K562 (cell line): Measurements from ENCODE around the gene ATL1. TPM values are rescaled to one million over a fixed set of nuclear protein-coding genes. Genes with fewer than 3 reads are reported as not detected.

ENCODE experiments used
- ATAC-seq: fragments of 200-7000 bp; cut with Tn5 transposase; 3 replicates; pipeline ENCODE4 v1.9.1; 2020; ENCODE audit warnings: moderate library complexity
- BruUV-seq: library from RNA; stranded (reverse); fragments of 400-500 nt; replicated peaks from 2 replicates; lab custom pipeline; 2021; lab: Mats Ljungman, UMichigan
- CTCF ChIA-PET: fragments of 300-600 bp; formaldehyde crosslinking; extraction: SDS; loops from one replicate; lab custom pipeline; 2021; ENCODE audit warnings: low intra/inter-chr PET ratio; lab: Yijun Ruan, JAX
- POLR2A ChIA-PET: fragments of 300-600, 350-650 bp; sonication (Branson Sonifier 250); formaldehyde crosslinking; extraction: SDS; loops from one replicate; lab custom pipeline; 2021; ENCODE audit warnings: antibody characterized with exemption, inconsistent platforms; lab: Yijun Ruan, JAX
- DNase-seq, 4 experiments: peaks; one replicate each; pipeline versions ENCODE4 v3.0.0 to v3.0.0-alpha.2; 2011 to 2018; ENCODE audit warnings: low spot score in 3 of 4, mixed read lengths in 3 of 4; ENCODE audit errors: extremely low read depth in 1 of 4
- FAIRE-seq: peaks from 2 replicates; lab custom pipeline; 2011; peaks lifted over from hg19 to GRCh38; lab: Jason Lieb, UNC
- H2AFZ ChIP-seq: 2 replicates; pipeline ENCODE4 v1.6.0; 2011; ENCODE audit warnings: low read depth, low read length, control low read depth, inconsistent platforms
- H3K27ac ChIP-seq: fragments of 200-600 bp; 3 replicates; pipeline ENCODE4 v1.8.0; 2011; ENCODE audit warnings: low read depth, mild to moderate bottlenecking, control low read depth, inconsistent platforms, low read length, moderate library complexity, mixed read lengths; ENCODE audit errors: extremely low read depth
- H3K27me3 ChIP-seq, 2 experiments: fragments of 300-600 bp in 1 of 2; 2 replicates in 1 of 2; 3 replicates in 1 of 2; pipeline versions ENCODE4 v1.6.0 to v1.8.0; 2011; ENCODE audit warnings: inconsistent platforms in 2 of 2, low read length in 2 of 2, mild to moderate bottlenecking in 1 of 2, mixed read lengths in 1 of 2, moderate library complexity in 1 of 2; ENCODE audit not compliant: control insufficient read depth in 2 of 2, insufficient read depth in 2 of 2
- H3K36me3 ChIP-seq: fragments of 300-600 bp; 3 replicates; pipeline ENCODE4 v1.8.0; 2011; ENCODE audit warnings: mild to moderate bottlenecking, low read length, inconsistent platforms; ENCODE audit not compliant: control insufficient read depth, insufficient read depth
- H3K4me1 ChIP-seq, 2 experiments: fragments of 200-600 bp in 1 of 2; replicated peaks in 1 of 2; 2 replicates in 1 of 2; 3 replicates in 1 of 2; pipeline versions ENCODE4 v1.5.1 to v1.8.0; 2011; ENCODE audit warnings: inconsistent platforms in 2 of 2, low read length in 2 of 2, mild to moderate bottlenecking in 1 of 2, mixed read lengths in 1 of 2, moderate library complexity in 1 of 2; ENCODE audit not compliant: control insufficient read depth in 2 of 2, insufficient read depth in 2 of 2
- H3K4me2 ChIP-seq: 2 replicates; pipeline ENCODE4 v1.6.1; 2011; ENCODE audit warnings: low read length, control low read depth, inconsistent platforms, mixed read lengths; ENCODE audit not compliant: insufficient read depth
- H3K4me3 ChIP-seq: fragments of 200-600 bp; sonication (generic), shearing (Covaris generic); 2 replicates; pipeline ENCODE4 v1.5.1; 2016; ENCODE audit warnings: control low read depth, inconsistent platforms
- H3K79me2 ChIP-seq: fragments of 200-600 bp; 3 replicates; pipeline ENCODE4 v1.8.0; 2011; ENCODE audit warnings: low read length, inconsistent platforms; ENCODE audit not compliant: control insufficient read depth, insufficient read depth
- H3K9ac ChIP-seq, 2 experiments: 2 replicates each; pipeline versions ENCODE4 v1.6.0 to v1.6.1; 2011; ENCODE audit warnings: low read depth in 2 of 2, low read length in 2 of 2, control low read depth in 1 of 2, inconsistent platforms in 1 of 2, mild to moderate bottlenecking in 1 of 2, mixed read lengths in 1 of 2; ENCODE audit not compliant: insufficient read depth in 1 of 2
- H3K9me1 ChIP-seq: one replicate; pipeline ENCODE4 v1.6.0; 2011; ENCODE audit warnings: inconsistent platforms, mild to moderate bottlenecking, low read length, moderate library complexity; ENCODE audit not compliant: control insufficient read depth, insufficient read depth
- H3K9me3 ChIP-seq: replicated peaks from 2 replicates; pipeline ENCODE4 v1.5.1; 2011; ENCODE audit warnings: low read depth, low read length, inconsistent platforms; ENCODE audit not compliant: control insufficient read depth, insufficient read depth
- H4K20me1 ChIP-seq: replicated peaks from 2 replicates; pipeline ENCODE4 v1.6.1; 2011; ENCODE audit warnings: low read length, inconsistent platforms, mixed read lengths; ENCODE audit not compliant: control insufficient read depth, insufficient read depth
- BACH1 ChIP-seq: fragments of 200-800 bp; sonication (Bioruptor generic); IDR thresholded peaks from 2 replicates; pipeline ENCODE4 v1.6.1; 2016; ENCODE audit warnings: missing genetic modification characterization, missing compliant biosample characterization
- ETS2 ChIP-seq: IDR thresholded peaks from 2 replicates; pipeline ENCODE4 v1.6.1; 2016; ENCODE audit warnings: borderline replicate concordance, missing genetic modification characterization, mild to moderate bottlenecking, moderate library complexity, missing compliant biosample characterization; ENCODE audit not compliant: poor library complexity, severe bottlenecking
- MCM3 ChIP-seq: fragments of 450-650 bp; IDR thresholded peaks from 2 replicates; pipeline ENCODE4 v1.6.1; 2016
- TARDBP ChIP-seq: fragments of 450-650 bp; IDR thresholded peaks from 2 replicates; pipeline ENCODE4 v1.6.1; 2016
- YY1 ChIP-seq, 3 experiments: IDR thresholded peaks; 2 replicates each; pipeline ENCODE4 v1.6.1; 2011; ENCODE audit warnings: low read length in 2 of 3, mild to moderate bottlenecking in 2 of 3, moderate library complexity in 2 of 3, borderline replicate concordance in 1 of 3, control low read depth in 1 of 3, low read depth in 1 of 3; ENCODE audit not compliant: insufficient read depth in 3 of 3, insufficient replicate concordance in 2 of 3, control insufficient read depth in 1 of 3, insufficient read length in 1 of 3; ENCODE audit errors: extremely low read depth in 1 of 3
- ZNF134 ChIP-seq: fragments of 250-450 bp; sonication (Bioruptor Pico); conservative IDR thresholded peaks from 2 replicates; pipeline ENCODE4 v1.4.0; 2020
- ZNF696 ChIP-seq: fragments of 250-450 bp; sonication (Bioruptor Pico); conservative IDR thresholded peaks from 2 replicates; pipeline ENCODE4 v1.4.0; 2020; ENCODE audit warnings: mild to moderate bottlenecking, moderate library complexity
- WGBS: fragments of 100-300 bp; shearing (Covaris generic); methylation state at CpG from one replicate; pipeline ENCODE4 v1.1.6; 2016; ENCODE audit warnings: low coverage, mixed read lengths; ENCODE audit not compliant: insufficient coverage; ENCODE audit errors: missing lambda C conversion rate; 5-methylcytosine and 5-hydroxymethylcytosine counted together
- in situ Hi-C: fragments of 300-500 bp; cut with MboI; formaldehyde crosslinking; loops from 4 replicates; pipeline ENCODE4 v1.15.0; 2018; ENCODE audit warnings: inconsistent platforms, mixed read lengths
- intact Hi-C: fragments of 100-400 bp; cut with micrococcal nuclease; formaldehyde crosslinking; loops from 2 replicates; pipeline ENCODE4 v1.14.2; 2022
- polyA plus RNA-seq, 8 experiments: library from polyadenylated mRNA; depleted of rRNA in 4 of 8; stranded (reverse) in 5 of 8; unstranded in 3 of 8; fragments of >200 nt; fragmentation: Nextera tagmentation in 2 of 8; fragmentation: Illumina TruSeq in 1 of 8; extraction: Ambion mirVana in 2 of 8; extraction: Trizol in 1 of 8; gene quantifications; 2 replicates each; pipeline versions ENCODE4 v1.2.1 to v1.2.3, GENCODE V29; 2011 to 2014; ENCODE audit warnings: inconsistent platforms in 1 of 8, missing spikeins in 1 of 8
- total RNA-seq, 7 experiments: library from RNA; depleted of rRNA in 6 of 7; stranded (reverse); fragments of >200 nt in 6 of 7; fragmentation: Illumina TruSeq in 2 of 7; extraction: Trizol in 2 of 7; gene quantifications; 2 replicates each; pipeline versions ENCODE4 v1.2.1 to v1.2.3, GENCODE V29; 2011 to 2021; ENCODE audit warnings: low replicate concordance in 1 of 7
- TF ChIP-seq, protein P1 (sequence below): fragments of 250-450 bp; sonication (Bioruptor Pico); IDR thresholded peaks from 2 replicates; pipeline ENCODE4 v1.4.0; 2020
- TF ChIP-seq, protein P2 (sequence below): fragments of 250-450 bp; sonication (Bioruptor Pico); IDR thresholded peaks from 2 replicates; pipeline ENCODE4 v1.8.0; 2022; ENCODE audit warnings: moderate library complexity, mild to moderate bottlenecking, inconsistent platforms
- TF ChIP-seq, protein P3 (sequence below): fragments of 450-650 bp; IDR thresholded peaks from 2 replicates; pipeline ENCODE4 v1.6.1; 2017; ENCODE audit warnings: mild to moderate bottlenecking, moderate library complexity
- TF ChIP-seq, protein P4 (sequence below): fragments of 200-800 bp; sonication (Bioruptor generic); IDR thresholded peaks from 2 replicates; pipeline ENCODE4 v1.6.1; 2017; ENCODE audit warnings: missing genetic modification characterization, missing compliant biosample characterization

Gene ATL1
- total and polyA plus RNA-seq, 9 of the 15 experiments (the other 6 are each of a cell fraction or from before 2014, with no cell fraction given), result 0.04 to 0.16 (median 0.07) TPM; not detected in 4

DNA sequence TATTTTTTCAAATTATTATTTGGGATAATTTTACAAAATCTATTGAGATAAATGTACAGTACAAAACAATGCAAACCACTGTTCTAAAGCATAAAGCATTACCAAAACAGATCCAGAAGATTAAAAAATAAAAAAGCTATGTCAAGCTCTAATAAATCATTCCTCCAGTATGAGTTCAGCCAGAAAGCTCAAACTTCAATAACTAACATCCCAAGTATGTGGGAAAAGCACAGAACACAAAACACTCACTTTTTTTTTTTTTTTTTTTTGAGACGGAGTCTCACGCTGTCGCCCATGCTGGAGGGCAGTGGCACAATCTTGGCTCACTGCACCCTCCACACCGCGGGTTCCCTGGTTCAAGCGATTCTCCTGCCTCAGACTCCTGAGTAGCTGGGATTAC lies 96.8 kb downstream of the ATL1 start (continued):
- TF ChIP-seq, protein P1, sequence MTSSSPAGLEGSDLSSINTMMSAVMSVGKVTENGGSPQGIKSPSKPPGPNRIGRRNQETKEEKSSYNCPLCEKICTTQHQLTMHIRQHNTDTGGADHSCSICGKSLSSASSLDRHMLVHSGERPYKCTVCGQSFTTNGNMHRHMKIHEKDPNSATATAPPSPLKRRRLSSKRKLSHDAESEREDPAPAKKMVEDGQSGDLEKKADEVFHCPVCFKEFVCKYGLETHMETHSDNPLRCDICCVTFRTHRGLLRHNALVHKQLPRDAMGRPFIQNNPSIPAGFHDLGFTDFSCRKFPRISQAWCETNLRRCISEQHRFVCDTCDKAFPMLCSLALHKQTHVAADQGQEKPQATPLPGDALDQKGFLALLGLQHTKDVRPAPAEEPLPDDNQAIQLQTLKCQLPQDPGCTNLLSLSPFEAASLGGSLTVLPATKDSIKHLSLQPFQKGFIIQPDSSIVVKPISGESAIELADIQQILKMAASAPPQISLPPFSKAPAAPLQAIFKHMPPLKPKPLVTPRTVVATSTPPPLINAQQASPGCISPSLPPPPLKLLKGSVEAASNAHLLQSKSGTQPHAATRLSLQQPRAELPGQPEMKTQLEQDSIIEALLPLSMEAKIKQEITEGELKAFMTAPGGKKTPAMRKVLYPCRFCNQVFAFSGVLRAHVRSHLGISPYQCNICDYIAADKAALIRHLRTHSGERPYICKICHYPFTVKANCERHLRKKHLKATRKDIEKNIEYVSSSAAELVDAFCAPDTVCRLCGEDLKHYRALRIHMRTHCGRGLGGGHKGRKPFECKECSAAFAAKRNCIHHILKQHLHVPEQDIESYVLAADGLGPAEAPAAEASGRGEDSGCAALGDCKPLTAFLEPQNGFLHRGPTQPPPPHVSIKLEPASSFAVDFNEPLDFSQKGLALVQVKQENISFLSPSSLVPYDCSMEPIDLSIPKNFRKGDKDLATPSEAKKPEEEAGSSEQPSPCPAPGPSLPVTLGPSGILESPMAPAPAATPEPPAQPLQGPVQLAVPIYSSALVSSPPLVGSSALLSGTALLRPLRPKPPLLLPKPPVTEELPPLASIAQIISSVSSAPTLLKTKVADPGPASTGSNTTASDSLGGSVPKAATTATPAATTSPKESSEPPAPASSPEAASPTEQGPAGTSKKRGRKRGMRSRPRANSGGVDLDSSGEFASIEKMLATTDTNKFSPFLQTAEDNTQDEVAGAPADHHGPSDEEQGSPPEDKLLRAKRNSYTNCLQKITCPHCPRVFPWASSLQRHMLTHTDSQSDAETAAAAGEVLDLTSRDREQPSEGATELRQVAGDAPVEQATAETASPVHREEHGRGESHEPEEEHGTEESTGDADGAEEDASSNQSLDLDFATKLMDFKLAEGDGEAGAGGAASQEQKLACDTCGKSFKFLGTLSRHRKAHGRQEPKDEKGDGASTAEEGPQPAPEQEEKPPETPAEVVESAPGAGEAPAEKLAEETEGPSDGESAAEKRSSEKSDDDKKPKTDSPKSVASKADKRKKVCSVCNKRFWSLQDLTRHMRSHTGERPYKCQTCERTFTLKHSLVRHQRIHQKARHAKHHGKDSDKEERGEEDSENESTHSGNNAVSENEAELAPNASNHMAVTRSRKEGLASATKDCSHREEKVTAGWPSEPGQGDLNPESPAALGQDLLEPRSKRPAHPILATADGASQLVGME, result no peak
- TF ChIP-seq ZNF696 (no peak), MCM3 (no peak)
- TF ChIP-seq, protein P2, sequence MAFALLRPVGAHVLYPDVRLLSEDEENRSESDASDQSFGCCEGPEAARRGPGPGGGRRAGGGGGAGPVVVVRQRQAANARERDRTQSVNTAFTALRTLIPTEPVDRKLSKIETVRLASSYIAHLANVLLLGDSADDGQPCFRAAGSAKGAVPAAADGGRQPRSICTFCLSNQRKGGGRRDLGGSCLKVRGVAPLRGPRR (CRISPR knock-in tag), result no peak

DNA sequence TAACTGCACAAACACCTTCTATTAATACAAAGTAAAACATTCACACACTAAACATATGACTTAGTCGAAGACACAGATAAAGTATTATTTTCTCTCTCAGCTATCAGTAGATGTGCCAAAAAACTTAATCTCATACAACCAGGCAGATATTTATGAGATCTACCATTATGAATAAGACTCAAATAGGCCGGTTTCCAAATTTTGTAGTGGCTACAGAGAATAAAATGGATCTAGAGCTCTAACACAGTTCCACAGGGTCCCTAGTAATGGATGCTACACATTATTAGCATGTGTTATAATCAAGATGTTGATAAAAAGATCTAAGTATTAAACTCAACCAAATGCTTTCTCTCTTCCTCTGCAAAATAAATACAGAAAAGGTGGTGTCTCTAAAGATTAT lies 97.8 kb downstream of the ATL1 start:
- no peak for ATAC-seq
- no peak overlapping the region for H3K4me2 ChIP-seq
- DNase-seq, result no peak
- no peak overlapping the region for H3K4me3 ChIP-seq
- no peak for FAIRE-seq
- no peaks in the 10 kb centered on the region for H3K27me3 ChIP-seq
- BruUV-seq, result no TSS peak
- H3K9me3 ChIP-seq, result no peaks in the 10 kb centered on the region
- intact Hi-C loops (no loop called here), in situ Hi-C loops (no loop called here)
- ChIA-PET POLR2A (no interaction called here), CTCF (no interaction called here)
- H3K36me3 ChIP-seq, result peaks cover 21% of the 10 kb centered on the region; the same call in 2 of the 3 replicates
- no peak overlapping the region for H2AFZ ChIP-seq
- TF ChIP-seq TARDBP, result no peak
- TF ChIP-seq, protein P3, sequence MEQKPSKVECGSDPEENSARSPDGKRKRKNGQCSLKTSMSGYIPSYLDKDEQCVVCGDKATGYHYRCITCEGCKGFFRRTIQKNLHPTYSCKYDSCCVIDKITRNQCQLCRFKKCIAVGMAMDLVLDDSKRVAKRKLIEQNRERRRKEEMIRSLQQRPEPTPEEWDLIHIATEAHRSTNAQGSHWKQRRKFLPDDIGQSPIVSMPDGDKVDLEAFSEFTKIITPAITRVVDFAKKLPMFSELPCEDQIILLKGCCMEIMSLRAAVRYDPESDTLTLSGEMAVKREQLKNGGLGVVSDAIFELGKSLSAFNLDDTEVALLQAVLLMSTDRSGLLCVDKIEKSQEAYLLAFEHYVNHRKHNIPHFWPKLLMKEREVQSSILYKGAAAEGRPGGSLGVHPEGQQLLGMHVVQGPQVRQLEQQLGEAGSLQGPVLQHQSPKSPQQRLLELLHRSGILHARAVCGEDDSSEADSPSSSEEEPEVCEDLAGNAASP, result no peak
- TF ChIP-seq ZNF134 (CRISPR knock-in tag), result no peak
- TF ChIP-seq, protein P4, sequence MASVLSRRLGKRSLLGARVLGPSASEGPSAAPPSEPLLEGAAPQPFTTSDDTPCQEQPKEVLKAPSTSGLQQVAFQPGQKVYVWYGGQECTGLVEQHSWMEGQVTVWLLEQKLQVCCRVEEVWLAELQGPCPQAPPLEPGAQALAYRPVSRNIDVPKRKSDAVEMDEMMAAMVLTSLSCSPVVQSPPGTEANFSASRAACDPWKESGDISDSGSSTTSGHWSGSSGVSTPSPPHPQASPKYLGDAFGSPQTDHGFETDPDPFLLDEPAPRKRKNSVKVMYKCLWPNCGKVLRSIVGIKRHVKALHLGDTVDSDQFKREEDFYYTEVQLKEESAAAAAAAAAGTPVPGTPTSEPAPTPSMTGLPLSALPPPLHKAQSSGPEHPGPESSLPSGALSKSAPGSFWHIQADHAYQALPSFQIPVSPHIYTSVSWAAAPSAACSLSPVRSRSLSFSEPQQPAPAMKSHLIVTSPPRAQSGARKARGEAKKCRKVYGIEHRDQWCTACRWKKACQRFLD, result no peak
- TF ChIP-seq ETS2 (tag), result no peak
- no peak for TF ChIP-seq BACH1
- no peak for TF ChIP-seq YY1 (IDR thresholded peaks at IDR 0.05; ENCODE audit: borderline replicate concordance in 1 of 3, control insufficient read depth in 1 of 3, extremely low read depth in 1 of 3, insufficient read depth in 3 of 3, insufficient read length in 1 of 3, insufficient replicate concordance in 2 of 3, low read depth in 1 of 3, low read length in 2 of 3)
- H3K27ac ChIP-seq, result no peak overlapping the region
- peaks cover 0 to 3% of the 10 kb centered on the region in 2 experiments; a peak in 1 of 5 replicates for H3K4me1 ChIP-seq
- WGBS, result 21% methylated on average over 2 of the region's 2 CpGs
- no peaks in the 10 kb centered on the region for H3K9me1 ChIP-seq
- H4K20me1 ChIP-seq, result no peaks in the 10 kb centered on the region
- no peak overlapping the region for H3K9ac ChIP-seq
- H3K79me2 ChIP-seq, result peaks cover 74% of the 10 kb centered on the region
